MM.1S (cell line): ENCODE measurements around the gene ZNF451.

Experiments used
- DNase-seq: peaks from one replicate; pipeline ENCODE4 v3.0.0-alpha.2; 2015
- H2AFZ ChIP-seq: fragments of 300-600 bp; sonication (generic); 2 replicates; pipeline ENCODE4 v1.6.0; 2016; ENCODE audit warnings: antibody characterized with exemption, low read length
- H3F3A ChIP-seq: fragments of 300-600 bp; sonication (generic); 2 replicates; pipeline ENCODE4 v1.6.1; 2016; ENCODE audit warnings: mild to moderate bottlenecking, antibody characterized with exemption, low read length, moderate library complexity, mixed read lengths; ENCODE audit not compliant: insufficient read depth
- H3K27ac ChIP-seq: fragments of 300-600 bp; sonication (generic); 2 replicates; pipeline ENCODE4 v1.5.1; 2016; ENCODE audit warnings: mild to moderate bottlenecking, low read length
- H3K27me3 ChIP-seq: fragments of 300-600 bp; sonication (generic); replicated peaks from 2 replicates; pipeline ENCODE4 v1.6.0; 2016; ENCODE audit warnings: low read length; ENCODE audit not compliant: insufficient read depth
- H3K36me3 ChIP-seq: fragments of 300-600 bp; sonication (generic); replicated peaks from 2 replicates; pipeline ENCODE4 v1.6.1; 2016; ENCODE audit warnings: mild to moderate bottlenecking, low read length, mixed read lengths; ENCODE audit not compliant: insufficient read depth
- H3K4me1 ChIP-seq: fragments of 300-600 bp; sonication (generic); 2 replicates; pipeline ENCODE4 v1.6.1; 2016; ENCODE audit warnings: low read length, mixed read lengths
- H3K4me2 ChIP-seq: fragments of 300-600 bp; sonication (generic); 2 replicates; pipeline ENCODE4 v1.6.0; 2016; ENCODE audit warnings: low read depth, low read length
- H3K4me3 ChIP-seq: fragments of 300-600 bp; sonication (generic); 2 replicates; pipeline ENCODE4 v1.5.1; 2016; ENCODE audit warnings: low read length, mixed read lengths
- H3K79me2 ChIP-seq: fragments of 300-600 bp; sonication (generic); 2 replicates; pipeline ENCODE4 v1.6.1; 2016; ENCODE audit warnings: mixed run types, low read length, mixed read lengths
- H3K9ac ChIP-seq: fragments of 300-600 bp; sonication (generic); 2 replicates; pipeline ENCODE4 v1.6.1; 2016; ENCODE audit warnings: low read length, mixed read lengths
- H3K9me2 ChIP-seq: fragments of 300-600 bp; sonication (generic); replicated peaks from 2 replicates; pipeline ENCODE4 v1.6.1; 2016; ENCODE audit warnings: mild to moderate bottlenecking, low read length, mixed read lengths; ENCODE audit not compliant: insufficient read depth
- H3K9me3 ChIP-seq: fragments of 300-600 bp; sonication (generic); replicated peaks from 2 replicates; pipeline ENCODE4 v1.6.1; 2016; ENCODE audit warnings: mild to moderate bottlenecking, low read length, mixed read lengths; ENCODE audit not compliant: insufficient read depth
- H4K20me1 ChIP-seq: fragments of 300-600 bp; sonication (generic); 2 replicates; pipeline ENCODE4 v1.6.1; 2016; ENCODE audit warnings: mild to moderate bottlenecking, low read length, moderate library complexity, mixed read lengths; ENCODE audit not compliant: insufficient read depth
- EZH2 ChIP-seq: fragments of 300-600 bp; sonication (generic); optimal IDR thresholded peaks from 2 replicates; pipeline ENCODE3; 2017; ENCODE audit warnings: low read depth, mild to moderate bottlenecking, antibody characterized with exemption, low read length, mixed read lengths
- EZH2phosphoT487 ChIP-seq: fragments of 300-600 bp; sonication (generic); IDR thresholded peaks from 2 replicates; pipeline ENCODE4 v1.6.1; 2018; ENCODE audit warnings: antibody characterized with exemption, low read length
- TF ChIP-seq, protein P1 (sequence below): fragments of 300-600 bp; sonication (generic); IDR thresholded peaks from 2 replicates; pipeline ENCODE4 v1.5.1; 2016; ENCODE audit warnings: antibody characterized with exemption, low read length, mixed read lengths

ZNF451 gene

DNA sequence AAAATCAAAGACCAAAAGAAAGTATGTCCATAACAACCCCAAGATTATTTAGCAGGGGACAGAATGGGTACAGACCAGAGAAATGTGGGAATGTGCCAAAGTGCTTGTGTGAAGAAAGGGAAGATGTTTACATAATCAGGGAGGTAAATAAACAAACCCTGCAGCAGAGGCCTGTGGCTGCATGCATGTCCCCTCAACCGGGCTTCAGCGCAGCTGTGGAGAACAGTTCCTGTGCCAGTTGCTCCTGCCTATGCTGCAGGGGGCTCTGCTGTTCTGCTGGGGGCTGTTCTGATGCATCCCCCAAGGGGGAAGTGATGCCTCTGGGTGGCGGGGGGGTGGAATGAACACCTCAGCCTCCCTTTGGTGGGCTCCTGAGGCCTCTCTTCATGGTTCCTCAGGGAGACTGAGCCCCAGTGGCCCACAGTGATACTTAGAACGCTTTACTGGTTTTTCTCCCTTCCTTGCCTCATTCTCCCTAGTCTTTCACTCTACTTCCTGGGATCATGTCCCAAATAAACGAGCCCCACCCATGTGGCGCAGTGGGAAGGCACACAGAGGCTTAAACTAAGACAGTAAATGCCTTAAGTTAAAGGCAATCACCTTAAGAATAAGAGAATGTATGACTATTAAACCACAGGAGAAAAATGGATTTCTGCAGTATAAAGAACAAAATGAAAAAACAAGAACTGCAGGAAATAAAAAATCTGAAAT lies 109.1 kb downstream of the ZNF451 start:
- H3K79me2 ChIP-seq = no peaks in the 10 kb centered on the region
- DNase-seq = no peak
- no peak overlapping the region for H3K9ac ChIP-seq
- H3K9me3 ChIP-seq = no peaks in the 10 kb centered on the region
- H3K4me1 ChIP-seq = no peaks in the 10 kb centered on the region
- no peaks in the 10 kb centered on the region for H3F3A ChIP-seq
- H3K27me3 ChIP-seq = no peaks in the 10 kb centered on the region
- TF ChIP-seq EZH2phosphoT487 (no peak), EZH2 (no peak)
- TF ChIP-seq, protein P1, sequence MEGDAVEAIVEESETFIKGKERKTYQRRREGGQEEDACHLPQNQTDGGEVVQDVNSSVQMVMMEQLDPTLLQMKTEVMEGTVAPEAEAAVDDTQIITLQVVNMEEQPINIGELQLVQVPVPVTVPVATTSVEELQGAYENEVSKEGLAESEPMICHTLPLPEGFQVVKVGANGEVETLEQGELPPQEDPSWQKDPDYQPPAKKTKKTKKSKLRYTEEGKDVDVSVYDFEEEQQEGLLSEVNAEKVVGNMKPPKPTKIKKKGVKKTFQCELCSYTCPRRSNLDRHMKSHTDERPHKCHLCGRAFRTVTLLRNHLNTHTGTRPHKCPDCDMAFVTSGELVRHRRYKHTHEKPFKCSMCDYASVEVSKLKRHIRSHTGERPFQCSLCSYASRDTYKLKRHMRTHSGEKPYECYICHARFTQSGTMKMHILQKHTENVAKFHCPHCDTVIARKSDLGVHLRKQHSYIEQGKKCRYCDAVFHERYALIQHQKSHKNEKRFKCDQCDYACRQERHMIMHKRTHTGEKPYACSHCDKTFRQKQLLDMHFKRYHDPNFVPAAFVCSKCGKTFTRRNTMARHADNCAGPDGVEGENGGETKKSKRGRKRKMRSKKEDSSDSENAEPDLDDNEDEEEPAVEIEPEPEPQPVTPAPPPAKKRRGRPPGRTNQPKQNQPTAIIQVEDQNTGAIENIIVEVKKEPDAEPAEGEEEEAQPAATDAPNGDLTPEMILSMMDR = no peak
- no peak overlapping the region for H3K4me3 ChIP-seq
- H3K4me2 ChIP-seq = no peak overlapping the region
- no peak overlapping the region for H2AFZ ChIP-seq
- H3K27ac ChIP-seq = no peak overlapping the region
- H3K36me3 ChIP-seq = no peaks in the 10 kb centered on the region
- H4K20me1 ChIP-seq = no peaks in the 10 kb centered on the region
- no peaks in the 10 kb centered on the region for H3K9me2 ChIP-seq

DNA sequence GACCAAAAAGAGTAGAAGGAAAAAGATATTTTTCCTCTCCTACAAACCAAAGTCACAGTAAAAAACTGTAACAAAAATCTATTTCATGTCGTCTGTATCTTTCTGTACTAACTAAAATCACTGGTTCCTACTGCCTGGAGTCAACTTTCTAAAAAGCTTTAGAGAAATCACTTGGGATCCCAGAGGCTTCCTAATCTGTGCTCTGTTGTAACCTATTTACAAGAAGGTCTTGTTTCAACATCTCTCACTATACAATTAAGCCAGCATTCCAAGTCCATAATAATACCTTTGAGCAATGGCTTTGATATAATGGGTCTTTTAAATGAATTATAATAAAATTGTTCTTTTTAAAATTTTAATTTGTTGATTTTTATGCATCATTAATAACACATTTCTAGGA lies 111.7 kb downstream of the ZNF451 start:
- no peaks in the 10 kb centered on the region for H3K79me2 ChIP-seq
- no peaks in the 10 kb centered on the region for H3K36me3 ChIP-seq

DNA sequence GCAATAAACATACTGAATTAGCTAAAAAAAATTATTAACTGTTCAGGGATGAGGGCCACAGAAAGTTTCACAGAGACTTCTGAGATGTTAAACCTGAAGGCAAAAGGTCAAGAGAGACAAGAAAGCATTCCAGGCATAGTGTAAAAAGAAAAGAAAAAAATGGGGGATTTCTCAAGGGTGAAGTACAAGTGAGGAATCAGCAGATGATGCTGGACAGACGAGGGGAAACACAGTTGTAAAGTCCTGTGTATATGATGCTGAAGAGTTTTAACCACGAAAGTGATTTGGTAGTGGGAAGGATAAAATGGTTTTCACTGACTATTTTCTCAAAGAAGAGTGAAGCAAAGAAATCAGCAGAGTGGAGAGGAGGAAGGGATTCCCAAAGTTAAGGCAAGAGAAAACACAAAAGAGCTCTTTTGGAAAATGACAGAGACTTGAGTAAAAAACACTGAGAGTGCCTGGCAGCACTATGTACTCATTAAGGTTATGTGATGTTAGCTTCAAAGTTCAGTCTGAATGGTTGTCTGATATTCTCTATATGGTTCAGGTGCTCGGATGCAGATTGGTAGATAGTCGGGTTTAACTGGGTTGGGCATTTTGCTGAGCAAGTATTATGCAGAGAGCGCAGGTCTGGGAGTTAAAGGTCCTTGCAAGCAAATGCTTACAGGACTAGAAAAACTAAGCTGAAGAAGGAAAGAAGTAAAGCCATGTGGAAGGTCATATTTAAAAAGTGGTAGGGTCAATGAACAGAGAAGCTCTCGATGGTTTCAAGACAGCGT lies 115.8 kb downstream of the ZNF451 start:
- Histone ChIP-seq H3K36me3 (no peaks in the 10 kb centered on the region), H2AFZ (no peak overlapping the region), H3K4me2 (no peak overlapping the region), H3F3A (no peaks in the 10 kb centered on the region), H3K9ac (no peak overlapping the region), H3K27me3 (no peaks in the 10 kb centered on the region), H3K4me1 (peaks cover 4% of the 10 kb centered on the region; the same call in 1 of the 2 replicates), H3K4me3 (no peak overlapping the region), H4K20me1 (no peaks in the 10 kb centered on the region), H3K79me2 (no peaks in the 10 kb centered on the region), H3K9me3 (no peaks in the 10 kb centered on the region), H3K9me2 (no peaks in the 10 kb centered on the region), H3K27ac (no peak overlapping the region)
- TF ChIP-seq EZH2 (no peak), EZH2phosphoT487 (no peak)
- TF ChIP-seq, protein P1 = no peak
- no peak for DNase-seq

More for the DNA sequence above, 111.7 kb downstream of the ZNF451 start:
- Histone ChIP-seq H3K4me2 (no peak overlapping the region), H3K9me3 (no peaks in the 10 kb centered on the region), H3K27me3 (no peaks in the 10 kb centered on the region), H3K4me1 (no peaks in the 10 kb centered on the region), H3K4me3 (no peak overlapping the region), H2AFZ (no peak overlapping the region), H3F3A (no peaks in the 10 kb centered on the region), H3K9ac (no peak overlapping the region), H3K27ac (no peak overlapping the region), H4K20me1 (no peaks in the 10 kb centered on the region), H3K9me2 (no peaks in the 10 kb centered on the region)
- TF ChIP-seq EZH2 (no peak), EZH2phosphoT487 (no peak)
- TF ChIP-seq, protein P1 = no peak
- DNase-seq = no peak
